Upper lobe of left lung (tissue), 4 donors: Measurements from ENCODE around the gene R3HDM1.

Experiments used
- CTCF ChIP-seq, 6 experiments: fragments of 450-650 bp in 4 of 6; fragments of 200-600 bp in 2 of 6; sonication (generic) in 2 of 6; IDR thresholded peaks; one replicate each; pipeline ENCODE4 v1.5.1; 2016 to 2019; ENCODE audit warnings: antibody characterized with exemption in 6 of 6
- POLR2A ChIP-seq, 4 donors: fragments of 450-650 bp; IDR thresholded peaks; one replicate each; pipeline ENCODE4 v1.5.1; 2016 to 2017; ENCODE audit warnings: antibody characterized with exemption in 4 of 4, mild to moderate bottlenecking in 2 of 4

GRCh38 chr2:135657806-135658582, 126.7 kb downstream of the R3HDM1 start:
- no peak for TF ChIP-seq POLR2A (IDR thresholded peaks at IDR 0.05)
- TF ChIP-seq CTCF (IDR thresholded peaks at IDR 0.05): no peak
